Activated naive CD8-positive, alpha-beta T cell treated with anti-CD3 and anti-CD28 coated beads for 36 hours (primary cell): ENCODE results near the gene UBR1. TPM values are rescaled to one million over a fixed set of nuclear protein-coding genes. Genes with fewer than 3 reads are reported as not detected.

Experiments used
- total RNA-seq, 2 experiments: library from RNA; stranded (reverse); gene quantifications; one replicate each; pipeline ENCODE4 v1.2.3, GENCODE V29; 2021

Gene UBR1
- total RNA-seq, 2 experiments from 2014 or later, result 27.5 to 31.3 TPM

Other genes with a start within 250 kb of the UBR1 start
- gene TTBK2, start 185.3 kb downstream of the UBR1 start, total RNA-seq, result 1 to 10 TPM; 6.9 to 7.9 TPM
- 10 to 100 TPM; 13.8 to 13.9 TPM for gene TMEM62, start 27.5 kb upstream of the UBR1 start, total RNA-seq
- gene CCNDBP1, start 79.4 kb upstream of the UBR1 start, total RNA-seq, result 10 to 100 TPM; 40.2 to 45.0 TPM
- gene EPB42, start 115.0 kb upstream of the UBR1 start, total RNA-seq, result not detected
- gene TGM5, start 160.9 kb upstream of the UBR1 start, total RNA-seq, result under 1 TPM; 0.16 to 0.38 TPM
- gene TGM7, start 196.2 kb upstream of the UBR1 start, total RNA-seq, result not detected
- 10 to 100 TPM; 12.4 to 14.3 TPM for gene LCMT2, start 224.5 kb upstream of the UBR1 start, total RNA-seq